Prostate gland (tissue), 2 donors: ENCODE results near the gene HS6ST3.

Experiments
- POLR2A ChIP-seq: fragments of 450-650 bp; IDR thresholded peaks from one replicate; pipeline ENCODE4 v1.6.1; 2016; ENCODE audit warnings: antibody characterized with exemption, mild to moderate bottlenecking
- POLR2AphosphoS5 ChIP-seq: sonication (generic); formaldehyde crosslinking; IDR thresholded peaks from one replicate; pipeline ENCODE4 v1.6.1; 2017; ENCODE audit warnings: antibody characterized with exemption
- TF ChIP-seq, protein P1 (sequence below), 4 experiments: fragments of 200-600 bp in 2 of 4; fragments of 450-650 bp in 2 of 4; sonication (generic) in 2 of 4; IDR thresholded peaks; 1 replicate in 3 of 4; 2 replicates in 1 of 4; pipeline ENCODE4 v1.5.1; 2016 to 2019; ENCODE audit warnings: antibody characterized with exemption in 4 of 4, mild to moderate bottlenecking in 2 of 4, moderate library complexity in 2 of 4

DNA sequence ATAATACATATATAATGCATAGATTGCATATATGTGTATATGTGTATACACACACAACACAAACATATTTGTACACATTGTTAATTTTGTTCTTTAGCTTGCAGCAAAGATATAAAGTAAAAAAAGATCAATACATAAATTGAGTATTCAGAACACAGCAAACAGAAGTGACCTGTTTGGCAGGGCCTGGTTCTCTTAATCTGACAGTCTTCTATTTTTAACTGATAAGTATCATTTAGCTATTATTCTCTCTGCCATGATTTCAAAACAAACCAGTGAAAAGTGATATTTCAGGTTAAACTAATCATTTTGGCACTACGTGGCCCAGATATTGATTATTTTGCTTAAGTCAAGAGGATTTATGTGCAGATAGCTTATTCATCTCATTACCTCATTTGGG lies 595.0 kb downstream of the HS6ST3 start:
- TF ChIP-seq, protein P1, sequence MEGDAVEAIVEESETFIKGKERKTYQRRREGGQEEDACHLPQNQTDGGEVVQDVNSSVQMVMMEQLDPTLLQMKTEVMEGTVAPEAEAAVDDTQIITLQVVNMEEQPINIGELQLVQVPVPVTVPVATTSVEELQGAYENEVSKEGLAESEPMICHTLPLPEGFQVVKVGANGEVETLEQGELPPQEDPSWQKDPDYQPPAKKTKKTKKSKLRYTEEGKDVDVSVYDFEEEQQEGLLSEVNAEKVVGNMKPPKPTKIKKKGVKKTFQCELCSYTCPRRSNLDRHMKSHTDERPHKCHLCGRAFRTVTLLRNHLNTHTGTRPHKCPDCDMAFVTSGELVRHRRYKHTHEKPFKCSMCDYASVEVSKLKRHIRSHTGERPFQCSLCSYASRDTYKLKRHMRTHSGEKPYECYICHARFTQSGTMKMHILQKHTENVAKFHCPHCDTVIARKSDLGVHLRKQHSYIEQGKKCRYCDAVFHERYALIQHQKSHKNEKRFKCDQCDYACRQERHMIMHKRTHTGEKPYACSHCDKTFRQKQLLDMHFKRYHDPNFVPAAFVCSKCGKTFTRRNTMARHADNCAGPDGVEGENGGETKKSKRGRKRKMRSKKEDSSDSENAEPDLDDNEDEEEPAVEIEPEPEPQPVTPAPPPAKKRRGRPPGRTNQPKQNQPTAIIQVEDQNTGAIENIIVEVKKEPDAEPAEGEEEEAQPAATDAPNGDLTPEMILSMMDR (IDR thresholded peaks at IDR 0.05): no peak
- TF ChIP-seq POLR2A (no peak), POLR2AphosphoS5 (no peak)
